GM19023 (cell line): Measurements from ENCODE around the gene JADE2.

Experiments
- ATAC-seq: cut with Tn5 transposase; IDR thresholded peaks from one replicate; pipeline ENCODE4 v1.9.1; 2021; ENCODE audit warnings: mild to moderate bottlenecking, moderate library complexity; ENCODE audit not compliant: unreplicated experiment

Gene JADE2

DNA sequence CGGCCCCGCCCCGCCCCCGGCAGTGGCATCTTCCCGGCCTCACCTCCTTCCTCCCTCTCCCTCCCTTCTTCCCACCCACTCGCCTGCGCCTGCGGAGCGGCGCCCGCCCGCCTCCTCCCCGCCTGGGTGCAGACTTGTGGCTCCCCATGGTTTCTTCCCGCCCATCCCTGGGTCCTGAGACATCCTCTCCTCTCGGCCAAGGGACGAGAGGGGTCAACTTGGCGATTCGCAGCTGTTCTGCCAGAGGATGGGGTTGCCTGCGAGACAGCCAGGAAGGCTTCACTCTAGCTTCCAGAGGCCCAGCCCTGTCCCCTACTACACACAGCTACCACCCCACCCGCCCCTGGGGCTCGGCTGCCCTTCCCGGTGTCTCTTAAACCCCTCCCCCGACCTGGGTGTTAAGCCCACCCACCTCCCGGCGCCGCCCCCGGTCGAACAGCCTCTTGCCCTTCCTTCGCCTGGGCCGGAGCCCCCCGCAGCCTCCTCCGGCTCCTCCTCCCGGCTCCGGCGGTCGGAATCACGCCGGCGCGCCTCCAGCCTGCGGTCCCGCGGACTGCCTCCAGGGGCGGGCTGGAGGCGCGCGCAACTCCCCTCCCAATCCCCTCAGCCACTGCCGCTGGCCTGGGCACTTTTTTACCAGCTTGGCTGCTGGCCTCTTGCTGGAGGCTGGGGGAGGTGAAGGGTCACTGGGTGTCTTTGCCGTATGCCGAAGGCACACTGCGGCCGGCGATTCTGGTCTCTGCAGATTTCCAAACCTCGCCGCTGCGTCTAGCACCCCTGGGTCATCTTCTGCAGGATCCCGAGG lies 1.9 kb downstream of the JADE2 start:
- peak; percentile 37 for ATAC-seq

DNA sequence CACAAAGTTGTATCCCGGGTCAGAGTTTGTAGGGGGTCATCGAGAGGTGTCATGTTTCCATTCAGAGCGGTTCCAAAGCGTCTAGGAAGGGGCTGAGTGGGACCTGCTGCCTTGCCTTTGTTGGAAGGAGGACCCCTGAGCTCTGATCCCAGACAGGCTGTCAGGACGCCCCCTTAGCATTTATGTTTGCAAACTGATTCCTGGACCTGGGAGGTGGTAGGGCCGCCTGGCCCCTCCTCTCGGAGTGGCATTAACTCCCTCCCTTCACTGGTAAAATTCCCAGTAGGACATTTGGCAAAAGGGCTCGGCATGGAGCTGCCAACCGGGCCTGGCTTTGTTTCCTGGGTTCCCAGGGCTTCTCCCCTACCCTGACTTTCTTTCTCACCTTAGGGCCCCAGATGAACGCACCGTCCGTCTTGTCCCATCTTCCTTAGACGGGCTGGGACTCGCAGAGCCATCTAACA lies 2.5 kb downstream of the JADE2 start:
- no peak for ATAC-seq

DNA sequence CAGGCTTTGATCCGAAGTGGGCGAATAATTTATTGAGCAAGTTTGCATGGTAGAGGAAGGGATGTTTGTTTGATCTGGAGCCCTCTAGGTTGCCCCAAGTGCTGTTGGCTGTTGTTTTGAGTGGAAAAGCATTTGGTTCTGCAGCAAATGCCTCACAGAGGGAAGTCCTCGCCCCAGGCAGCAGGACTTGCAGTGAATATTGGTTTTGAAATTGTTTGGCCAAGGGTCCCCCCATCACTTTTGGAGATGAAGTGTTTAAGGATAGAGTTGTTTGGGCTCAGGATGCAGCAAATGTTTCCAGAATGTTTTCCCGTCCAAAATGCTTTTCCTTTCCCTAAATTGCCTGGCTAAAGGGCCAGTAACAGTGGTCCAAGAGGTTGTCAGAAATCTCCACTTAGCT lies 3.1 kb downstream of the JADE2 start:
- no peak for ATAC-seq

DNA sequence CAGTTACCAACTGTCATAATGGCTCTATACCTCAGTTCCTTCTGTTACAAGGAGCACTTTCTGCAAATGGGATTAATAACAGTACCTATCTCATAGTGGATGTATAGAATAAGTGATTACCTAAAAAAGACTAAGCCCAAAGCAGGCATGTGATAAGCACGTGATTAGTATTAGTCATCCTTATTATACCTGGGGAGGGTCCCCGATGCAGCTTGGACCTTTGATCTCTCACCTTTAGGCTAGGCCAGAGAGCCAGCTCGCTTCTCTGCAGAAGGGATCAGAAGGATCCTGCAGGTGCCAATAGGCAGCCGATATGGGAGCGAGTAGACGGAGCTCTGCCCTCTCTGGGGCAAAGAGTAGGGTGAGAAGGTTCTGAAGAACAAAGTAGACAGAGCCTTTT lies 4.0 kb downstream of the JADE2 start:
- no peak for ATAC-seq

DNA sequence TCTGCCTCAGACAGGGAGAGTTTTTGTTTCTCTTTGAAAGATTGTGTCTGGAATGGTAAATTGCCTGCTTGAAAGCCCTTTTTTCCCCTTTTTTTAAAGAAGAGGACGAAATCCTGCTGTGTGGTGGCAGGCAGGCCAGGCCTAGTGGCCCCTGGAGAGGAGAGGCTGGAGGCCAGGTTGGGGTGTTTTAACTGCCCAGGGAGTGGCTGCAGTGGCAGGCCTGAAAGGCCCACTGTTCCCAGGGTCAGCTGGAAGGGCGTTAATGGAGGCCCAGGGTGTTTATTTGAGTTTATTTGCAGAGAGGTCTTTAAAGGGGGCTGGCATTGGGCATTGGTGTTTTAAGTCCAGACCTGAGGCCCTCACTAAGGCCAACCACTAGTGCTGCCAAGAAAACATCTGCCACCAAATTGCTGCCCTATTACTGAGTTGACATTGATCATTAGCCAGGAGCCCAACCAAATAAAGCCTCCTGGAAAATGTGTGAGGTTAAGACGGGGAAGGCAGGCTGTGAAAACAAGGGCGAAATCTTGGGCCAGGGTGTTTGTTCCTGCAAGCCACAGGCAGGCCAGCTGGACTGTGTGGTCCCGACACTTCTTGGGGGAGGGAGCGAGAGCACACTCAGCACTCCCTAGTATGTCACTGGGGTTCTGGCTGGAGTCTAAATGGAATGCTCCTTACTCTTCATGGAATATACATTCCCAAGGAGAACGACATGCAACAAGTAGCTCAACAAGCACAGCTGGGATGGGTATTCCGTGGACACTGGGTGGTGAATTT lies 5.0 kb downstream of the JADE2 start:
- no peak for ATAC-seq

DNA sequence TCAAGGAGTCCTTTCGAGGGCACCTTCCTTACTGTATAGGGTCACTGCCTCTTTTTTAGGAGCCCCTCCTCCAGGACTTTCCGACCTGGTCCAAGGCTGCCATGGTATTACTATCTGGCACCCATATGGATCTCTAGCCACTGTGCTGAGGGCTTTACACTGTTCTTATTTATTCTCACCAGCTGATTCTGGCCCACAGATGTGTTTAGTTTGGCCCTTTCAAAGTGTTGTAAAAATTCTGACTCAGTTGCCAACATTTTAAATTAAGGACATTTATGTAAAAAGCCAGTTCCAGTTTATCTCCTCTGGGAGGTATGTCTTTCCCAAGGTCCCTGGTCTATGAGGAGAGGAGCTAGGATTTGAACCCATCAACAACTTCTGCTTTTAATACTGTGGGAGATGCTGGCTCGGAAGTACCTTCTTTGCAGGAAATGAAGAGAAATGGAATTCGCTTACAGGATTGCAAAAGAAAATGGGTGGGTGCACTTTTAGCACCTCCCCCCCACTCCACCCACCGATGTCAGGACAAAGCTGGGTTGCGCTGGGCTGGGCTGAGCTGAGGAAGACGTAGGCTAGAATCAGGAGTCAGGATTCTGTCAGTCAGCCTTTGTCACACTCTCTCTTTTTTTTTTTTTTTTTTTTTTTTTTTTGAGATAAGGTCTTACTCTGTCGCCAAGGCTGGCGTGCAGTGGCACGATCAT lies 7.8 kb downstream of the JADE2 start:
- ATAC-seq: no peak

DNA sequence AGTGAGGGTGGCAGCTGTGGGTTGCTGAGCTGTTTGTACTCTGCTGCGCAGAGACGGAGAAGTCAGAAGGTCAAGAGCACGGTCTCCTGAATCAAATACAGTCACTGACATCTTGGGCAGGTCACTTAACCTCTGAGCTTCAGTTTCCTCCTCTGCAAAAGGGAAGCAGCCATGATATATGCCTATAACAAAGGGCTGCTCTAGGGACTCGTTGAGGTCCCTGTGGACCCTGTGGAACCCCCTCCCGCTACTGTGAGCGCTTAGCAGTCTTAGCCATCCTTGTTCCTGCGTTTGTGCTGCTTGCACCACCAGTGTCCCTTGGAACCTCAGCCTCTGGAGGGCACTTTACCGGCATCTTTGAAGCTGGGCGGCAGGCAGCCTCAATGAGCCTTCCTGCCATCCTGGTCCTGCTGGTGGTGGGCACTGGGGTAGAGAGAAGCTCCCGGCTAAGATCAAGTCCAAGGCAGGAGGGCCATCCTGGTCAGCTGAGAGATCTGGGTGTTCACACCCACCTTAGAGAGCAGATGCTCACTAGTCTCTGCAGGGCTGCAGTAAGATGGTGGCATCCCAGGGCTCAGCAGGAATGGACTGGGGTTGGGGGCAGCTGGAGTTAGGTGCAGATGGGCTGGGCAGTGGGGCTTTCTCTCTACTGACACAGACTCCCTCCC lies 8.7 kb downstream of the JADE2 start:
- ATAC-seq: no peak

DNA sequence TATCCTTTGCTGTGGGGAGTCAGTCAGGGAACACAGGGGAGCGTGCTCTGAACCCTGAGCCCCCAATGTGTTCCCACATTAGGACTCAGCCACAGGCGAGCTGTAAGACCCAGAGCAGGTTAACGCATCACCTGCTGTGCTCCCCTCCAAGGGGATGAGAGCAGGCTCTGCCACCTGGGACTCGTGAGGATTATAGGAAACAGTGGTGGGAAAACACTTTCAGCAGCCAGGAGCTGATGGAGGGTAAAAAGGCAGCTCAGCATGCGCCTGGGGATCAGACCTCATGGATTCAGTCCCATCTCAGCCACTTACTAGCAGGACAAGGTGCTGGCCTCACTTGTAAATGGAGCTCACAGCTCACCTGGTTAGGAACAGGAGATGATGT lies 9.2 kb downstream of the JADE2 start:
- ATAC-seq: no peak

DNA sequence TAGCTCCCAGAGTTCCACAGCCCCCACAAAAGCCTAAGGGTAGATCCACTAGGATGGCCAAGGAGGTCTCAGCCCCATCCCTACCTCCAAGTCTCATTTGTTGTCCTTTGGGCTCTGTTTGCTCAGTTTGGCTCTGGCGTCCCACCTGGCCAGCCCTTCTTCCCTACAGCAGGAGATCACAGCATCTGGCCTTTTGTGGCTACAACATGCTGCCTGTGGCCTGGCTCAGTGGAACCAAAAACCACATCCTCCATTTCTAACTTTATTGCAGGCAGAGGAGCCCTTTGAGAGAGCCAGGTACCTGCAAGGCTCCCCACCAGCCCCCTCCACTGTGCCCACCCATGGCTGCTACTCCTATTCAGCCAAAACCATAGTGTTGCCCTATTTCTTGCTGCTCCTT lies 11.4 kb downstream of the JADE2 start:
- no peak for ATAC-seq

DNA sequence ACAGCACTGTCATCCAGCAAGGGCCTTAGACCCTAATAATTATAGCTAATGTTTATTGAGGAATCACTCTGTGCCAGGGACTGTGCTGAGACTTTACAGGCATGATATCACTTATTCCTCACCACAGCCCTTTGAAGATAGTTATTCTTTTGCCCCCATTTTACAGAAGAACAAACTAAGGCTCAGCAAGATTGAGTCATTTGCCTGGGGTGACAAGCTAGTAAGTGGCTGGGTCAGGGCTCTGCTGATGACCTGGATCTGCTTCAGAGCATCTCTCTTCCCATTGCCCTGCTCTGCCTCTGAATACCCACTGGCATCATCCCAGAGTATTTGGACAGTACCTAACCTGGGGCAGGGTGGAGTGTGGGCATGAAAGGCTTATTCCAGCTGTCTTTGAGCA lies 11.8 kb downstream of the JADE2 start:
- no peak for ATAC-seq

DNA sequence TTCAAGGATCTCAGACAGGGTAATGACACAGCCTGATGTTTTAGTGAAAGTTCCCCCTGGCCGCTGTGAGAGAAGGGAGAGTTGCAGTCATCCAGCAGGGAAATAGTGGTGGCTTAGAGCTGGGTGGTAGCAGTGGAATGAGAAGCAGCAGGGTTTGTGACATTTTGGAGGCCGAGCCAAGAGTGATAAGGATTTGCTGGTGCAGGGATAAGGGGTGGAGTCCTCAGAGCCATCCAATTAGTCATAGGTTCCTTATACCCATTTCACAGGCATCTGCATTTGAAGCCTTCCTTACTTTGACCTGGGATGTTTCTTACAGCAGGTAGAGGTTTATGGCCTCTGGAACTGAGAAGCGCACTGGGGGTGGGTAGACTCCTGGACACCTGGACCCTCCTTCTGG lies 12.8 kb downstream of the JADE2 start:
- no peak for ATAC-seq

DNA sequence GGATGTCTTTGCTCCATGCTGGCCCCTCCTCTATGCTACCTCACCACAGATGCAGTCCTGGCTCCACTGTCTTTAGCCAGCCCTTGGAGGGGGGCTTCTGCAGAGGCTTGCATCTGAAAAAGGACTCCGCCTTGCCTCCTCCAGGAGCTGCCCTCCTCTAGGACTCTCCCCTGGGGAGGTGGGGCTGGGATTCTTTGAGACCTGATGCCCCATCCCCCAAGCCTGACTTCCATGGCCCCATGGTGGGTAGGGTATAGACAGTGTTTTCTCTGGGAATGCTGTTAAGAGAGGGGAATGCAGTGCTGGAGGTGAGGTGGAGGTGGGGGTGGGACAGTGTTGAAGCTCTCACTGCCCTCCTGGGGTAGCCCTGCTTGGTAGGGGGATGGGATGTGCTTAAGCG lies 14.3 kb downstream of the JADE2 start:
- no peak for ATAC-seq

DNA sequence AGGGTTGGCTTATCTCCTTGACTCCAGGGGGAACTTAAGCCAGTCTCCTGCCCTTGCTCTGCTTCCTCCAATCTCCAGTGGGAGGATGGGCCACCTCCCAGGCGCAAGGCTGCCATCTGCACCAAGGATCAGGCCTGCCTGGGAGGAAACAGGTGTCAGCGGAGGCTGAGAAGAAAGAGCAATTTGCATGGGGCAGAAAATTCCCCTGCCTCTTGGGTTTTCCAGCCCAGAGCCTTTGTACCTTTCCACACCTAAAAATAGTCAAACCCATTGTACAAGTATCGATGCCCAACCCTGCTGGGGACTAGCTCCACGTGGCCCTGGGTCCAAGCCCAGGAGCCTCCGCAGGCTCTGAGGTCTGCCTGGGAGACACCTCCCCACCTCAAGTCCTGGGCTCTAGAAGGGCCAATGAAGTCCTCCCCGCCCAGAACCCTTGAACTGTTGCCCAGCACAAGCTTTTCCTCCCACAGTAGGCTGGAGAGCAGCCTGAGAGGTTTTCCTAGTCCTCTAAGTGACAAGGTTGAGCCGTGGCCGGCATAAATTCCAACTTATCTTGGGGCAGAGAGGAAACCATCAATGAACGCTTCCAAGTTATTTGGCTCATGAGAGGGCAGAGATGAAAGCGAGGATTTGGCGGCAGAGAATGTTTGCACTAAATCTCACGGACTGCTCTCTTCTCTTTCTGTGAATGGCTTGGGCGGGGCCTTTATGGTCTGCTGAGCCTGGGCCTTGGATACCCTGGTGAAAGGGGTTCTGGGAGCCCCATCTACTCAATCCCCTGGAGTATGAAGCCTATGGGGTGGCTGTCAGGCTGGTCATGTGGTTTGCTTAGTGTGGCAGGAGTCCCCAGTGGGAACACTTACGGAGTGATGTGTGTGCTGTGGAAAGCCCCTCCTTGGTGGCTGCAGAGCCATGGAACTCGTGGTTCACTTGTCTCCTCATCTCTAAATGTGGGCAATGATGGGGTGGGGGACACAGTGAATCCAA lies 15.6 kb downstream of the JADE2 start:
- peak; percentile 43 for ATAC-seq

DNA sequence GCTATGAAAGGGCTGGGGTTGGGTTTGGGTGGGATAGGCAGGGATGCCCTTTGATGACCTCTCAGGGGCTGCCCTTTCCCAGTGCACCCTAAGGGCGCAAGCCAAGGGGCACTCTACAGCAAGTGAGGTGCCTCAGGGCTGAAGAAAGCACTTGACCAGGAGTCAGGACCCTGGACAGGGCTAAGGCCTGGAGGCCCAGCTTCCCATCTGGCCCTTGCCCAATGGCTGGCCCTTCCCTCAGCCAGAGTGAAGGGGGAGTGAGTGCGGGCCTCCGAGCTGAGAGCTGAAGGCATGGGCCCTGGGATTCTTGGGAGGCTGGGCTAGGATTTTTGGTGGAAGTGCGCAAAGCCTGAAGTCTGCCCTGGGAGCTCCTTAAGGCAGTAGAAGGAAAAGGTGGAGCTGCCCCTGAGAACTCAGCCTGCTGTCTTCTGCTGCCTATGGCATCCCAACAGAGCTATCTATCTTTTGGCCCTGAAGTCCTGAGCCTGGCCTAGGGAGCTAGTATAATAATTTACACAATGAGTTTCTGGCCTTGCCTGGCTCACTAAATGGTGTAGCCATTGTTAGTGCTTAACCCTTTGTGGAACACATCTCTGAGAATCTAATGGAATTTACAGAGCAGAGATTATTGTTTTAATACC lies 16.4 kb downstream of the JADE2 start:
- no peak for ATAC-seq

DNA sequence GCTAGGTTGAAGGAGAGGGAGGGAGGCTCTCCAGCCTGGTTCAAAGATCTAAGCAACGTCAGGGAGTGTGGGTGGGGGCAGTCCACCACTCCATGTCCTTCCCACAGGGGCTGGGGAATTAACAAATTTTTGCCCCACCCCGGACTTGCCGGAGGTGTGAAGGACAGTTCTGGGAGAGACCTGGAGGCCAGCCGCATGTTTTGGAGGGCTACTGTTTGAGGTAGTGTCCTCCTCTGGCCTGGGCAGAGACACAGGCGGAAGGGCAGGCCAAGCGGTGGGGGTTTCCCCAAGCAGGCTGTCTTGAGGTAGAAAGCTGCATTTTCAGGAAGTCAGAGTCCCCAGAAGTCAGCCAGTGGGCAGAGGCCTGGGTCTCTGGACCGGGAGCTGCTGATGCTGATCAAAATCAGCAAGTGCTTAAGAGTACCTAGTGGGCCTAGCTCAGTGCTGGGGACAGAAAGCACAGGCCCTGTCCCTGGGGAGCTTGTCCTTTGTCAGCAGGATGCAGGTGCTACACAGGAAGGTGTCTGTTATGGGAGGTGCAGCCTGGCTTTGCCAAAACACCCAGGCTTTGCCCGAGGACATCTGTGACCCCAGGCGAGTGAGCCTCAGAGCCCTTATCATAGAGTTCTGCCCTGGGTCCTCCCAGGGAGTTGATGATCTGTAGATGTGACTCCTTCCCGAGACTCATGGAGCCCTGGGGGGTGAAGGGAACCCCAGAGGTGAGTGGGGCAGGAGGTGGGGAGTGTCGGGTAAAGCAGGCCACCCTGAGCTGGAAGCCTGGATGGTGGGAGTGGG lies 18.5 kb downstream of the JADE2 start:
- ATAC-seq: peak; percentile 52

DNA sequence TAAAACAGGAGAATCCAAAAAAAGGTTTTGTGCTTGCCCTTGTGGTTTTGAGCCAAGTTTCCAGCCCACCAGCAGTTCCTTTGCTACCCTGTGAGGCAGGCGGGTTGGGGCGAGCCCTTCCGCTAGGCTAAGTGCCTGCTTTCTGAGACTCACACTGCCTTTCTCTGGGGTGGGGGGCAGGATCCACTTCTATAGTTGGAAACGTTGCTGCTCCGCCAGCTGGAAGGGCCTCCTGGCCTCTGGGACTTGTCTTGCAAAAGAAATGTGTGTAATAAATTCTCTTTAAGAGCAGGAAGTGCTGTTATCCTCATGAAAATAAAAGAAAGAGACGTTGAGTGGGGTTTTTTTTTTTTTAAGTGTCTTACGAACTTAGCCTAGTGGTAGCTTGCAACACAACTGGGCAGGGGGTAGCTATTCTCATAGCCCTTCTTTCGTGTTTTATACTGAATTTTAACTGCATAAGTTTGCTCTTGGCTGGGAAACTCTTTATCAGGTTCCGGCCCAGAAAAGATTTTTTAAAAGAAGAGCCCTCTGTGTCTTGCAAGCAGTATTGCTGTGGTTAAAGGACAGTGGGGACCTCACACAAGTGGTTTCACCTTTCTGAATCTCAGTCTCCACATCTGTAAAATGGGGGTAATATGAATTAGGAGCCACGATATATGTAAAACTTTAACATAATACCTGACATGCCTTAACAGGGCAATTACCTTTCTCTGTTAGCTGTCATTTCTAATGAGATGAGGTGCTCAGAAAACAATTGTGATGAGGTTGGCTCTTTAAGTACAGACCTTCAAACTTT lies 19.8 kb downstream of the JADE2 start:
- no peak for ATAC-seq

DNA sequence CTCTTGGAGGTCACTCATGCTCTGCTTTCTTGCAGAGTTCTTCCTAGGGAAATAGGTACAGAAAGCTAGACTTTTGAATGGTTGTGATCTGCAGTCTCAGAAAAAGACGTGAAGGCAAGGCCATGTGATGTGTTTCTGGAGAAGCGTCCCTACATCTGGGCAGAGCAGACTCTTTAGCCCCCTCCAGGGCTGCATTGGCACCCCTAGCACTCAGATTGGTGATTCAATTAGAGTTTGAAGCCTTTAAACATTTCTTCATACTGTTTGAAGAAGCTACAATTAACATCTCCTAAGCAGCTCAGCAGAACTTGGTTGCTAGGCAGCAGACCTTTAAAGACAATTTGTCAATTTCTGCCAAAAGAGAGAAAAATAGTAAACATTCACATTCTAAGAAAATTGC lies 21.6 kb downstream of the JADE2 start:
- no peak for ATAC-seq

DNA sequence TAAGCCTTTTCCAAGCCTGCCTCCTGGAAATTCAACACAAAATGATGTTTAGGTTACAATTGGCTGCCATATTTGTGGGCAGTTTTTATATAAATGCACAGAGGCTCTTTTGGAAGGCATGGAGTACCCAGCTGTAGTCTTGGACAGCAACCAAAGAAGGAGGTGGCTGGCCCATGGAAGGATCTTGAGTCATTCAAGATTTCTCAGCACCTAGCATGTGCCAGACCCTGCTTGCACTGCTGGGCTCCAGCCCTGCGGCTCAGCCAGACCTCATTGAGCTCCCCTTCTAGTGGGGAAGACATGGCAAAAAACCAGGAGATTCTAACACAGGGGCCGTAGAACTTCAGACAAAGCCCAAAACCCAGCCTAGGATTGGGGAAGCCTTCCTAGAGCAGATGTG lies 22.1 kb downstream of the JADE2 start:
- no peak for ATAC-seq
